CD4-positive, alpha-beta T cell treated with Interleukin-17A for 4 hours (primary cell): ENCODE results near the gene MAGEB6B.
"Not testable (repeated sequence)": the region's sequence is repeated elsewhere in the genome, so short reads cannot be mapped to it uniquely, and the experiment has no call there.

Source experiments
- DNase-seq: peaks from one replicate; pipeline ENCODE4 v3.0.0-alpha.2; 2020; ENCODE audit warnings: mixed read lengths

Gene MAGEB6B

GRCh38 chrX:26160301-26160700, at the start of gene MAGEB6B:
TSS of gene MAGEB6B (plus strand) at chrX:26160601. CDS start at chrX:26160601, 0 bp downstream.
- no peak for DNase-seq

GRCh38 chrX:26138274-26138673, 22.1 kb upstream of the MAGEB6B start, which contains the start of gene MAGEB18:
TSS of gene MAGEB18 (plus strand) at chrX:26138343. CDS start at chrX:26138986, 643 bp downstream.
- DNase-seq: no peak

- no peak for DNase-seq
Observed at GRCh38 chrX:26146024-26146423, 14.4 kb upstream of the MAGEB6B start.

- DNase-seq: no peak
Observed at GRCh38 chrX:26192204-26192603, 31.8 kb downstream of the MAGEB6B start, which contains the start of gene MAGEB6. TSS of gene MAGEB6 (plus strand) at chrX:26192440. CDS start at chrX:26193847, 1,407 bp downstream.

GRCh38 chrX:26203561-26203960, 43.2 kb downstream of the MAGEB6B start:
- DNase-seq: no peak

- DNase-seq: not testable (repeated sequence)
Observed at GRCh38 chrX:26204717-26205116, 44.3 kb downstream of the MAGEB6B start.

GRCh38 chrX:26208012-26208411, 47.6 kb downstream of the MAGEB6B start:
- DNase-seq: no peak
